SU-DHL-6 (cell line): ENCODE results near the gene ARPC2.
A peak's percentile ranks its signal among the peaks of the same experiment; 100 is the strongest.

Source experiments
- H2AFZ ChIP-seq: fragments of 200-600 bp; sonication (generic); 2 replicates; pipeline ENCODE4 v1.6.1; 2014; ENCODE audit warnings: low read depth, mild to moderate bottlenecking, moderate library complexity, mixed read lengths, antibody characterized with exemption, low read length; ENCODE audit not compliant: severe bottlenecking
- H3F3A ChIP-seq: fragments of 200-600 bp; shearing (Covaris generic); 2 replicates; pipeline ENCODE4 v1.6.0; 2016; ENCODE audit warnings: antibody characterized with exemption, mild to moderate bottlenecking; ENCODE audit not compliant: insufficient read depth
- H3K27ac ChIP-seq: fragments of 200-600 bp; sonication (generic); 2 replicates; pipeline ENCODE4 v1.5.1; 2016; ENCODE audit warnings: low read depth, mild to moderate bottlenecking, low read length, moderate library complexity, mixed read lengths
- H3K27me3 ChIP-seq: fragments of 200-600 bp; sonication (generic), shearing (Covaris generic); 2 replicates; pipeline ENCODE4 v1.6.0; 2014; ENCODE audit warnings: mild to moderate bottlenecking, low read length
- H3K36me3 ChIP-seq: fragments of 200-600 bp; sonication (generic); 2 replicates; pipeline ENCODE4 v1.6.1; 2014; ENCODE audit warnings: mild to moderate bottlenecking, low read length, mixed read lengths
- H3K4me2 ChIP-seq: fragments of 300-600, 200-600 bp; shearing (Covaris generic), sonication (generic); 2 replicates; pipeline ENCODE4 v1.6.0; 2014; ENCODE audit warnings: low read length, low read depth, mild to moderate bottlenecking; ENCODE audit not compliant: poor library complexity, severe bottlenecking
- H3K4me3 ChIP-seq: fragments of 200-600 bp; sonication (generic); 2 replicates; pipeline ENCODE4 v1.5.1; 2014; ENCODE audit warnings: antibody characterized with exemption, low read length, mild to moderate bottlenecking, mixed read lengths; ENCODE audit not compliant: insufficient read depth, poor library complexity, severe bottlenecking
- H3K79me2 ChIP-seq: fragments of 200-600 bp; sonication (generic); 2 replicates; pipeline ENCODE4 v1.6.1; 2014; ENCODE audit warnings: mild to moderate bottlenecking, low read length, moderate library complexity; ENCODE audit not compliant: insufficient read depth
- H3K9ac ChIP-seq: fragments of 200-600 bp; sonication (generic); 2 replicates; pipeline ENCODE4 v1.7.0; 2014; ENCODE audit warnings: mild to moderate bottlenecking, low read length
- H3K9me2 ChIP-seq: fragments of 200-600 bp; sonication (generic); replicated peaks from 2 replicates; pipeline ENCODE4 v1.6.1; 2014; ENCODE audit warnings: low read length; ENCODE audit not compliant: insufficient read depth
- H3K9me3 ChIP-seq: fragments of 200-600 bp; sonication (generic); 2 replicates; pipeline ENCODE4 v1.6.1; 2014; ENCODE audit warnings: low read length, mixed read lengths; ENCODE audit not compliant: insufficient read depth
- H4K20me1 ChIP-seq: fragments of 200-600 bp; sonication (generic); 2 replicates; pipeline ENCODE4 v1.6.1; 2014; ENCODE audit warnings: low read depth, mild to moderate bottlenecking, antibody characterized with exemption, low read length, moderate library complexity, mixed read lengths
- EZH2phosphoT487 ChIP-seq: fragments of 200-600 bp; sonication (generic), shearing (Covaris generic); conservative IDR thresholded peaks from 2 replicates; pipeline ENCODE4 v1.6.1; 2018; ENCODE audit warnings: mild to moderate bottlenecking, antibody characterized with exemption, low read length, moderate library complexity, mixed read lengths
- TF ChIP-seq, protein P1 (sequence below): fragments of 200-600 bp; sonication (generic); IDR thresholded peaks from one replicate; pipeline ENCODE4 v1.5.1; 2017; ENCODE audit warnings: antibody characterized with exemption, mild to moderate bottlenecking, low read length, moderate library complexity; ENCODE audit not compliant: insufficient read depth, poor library complexity, severe bottlenecking

ARPC2 gene

DNA sequence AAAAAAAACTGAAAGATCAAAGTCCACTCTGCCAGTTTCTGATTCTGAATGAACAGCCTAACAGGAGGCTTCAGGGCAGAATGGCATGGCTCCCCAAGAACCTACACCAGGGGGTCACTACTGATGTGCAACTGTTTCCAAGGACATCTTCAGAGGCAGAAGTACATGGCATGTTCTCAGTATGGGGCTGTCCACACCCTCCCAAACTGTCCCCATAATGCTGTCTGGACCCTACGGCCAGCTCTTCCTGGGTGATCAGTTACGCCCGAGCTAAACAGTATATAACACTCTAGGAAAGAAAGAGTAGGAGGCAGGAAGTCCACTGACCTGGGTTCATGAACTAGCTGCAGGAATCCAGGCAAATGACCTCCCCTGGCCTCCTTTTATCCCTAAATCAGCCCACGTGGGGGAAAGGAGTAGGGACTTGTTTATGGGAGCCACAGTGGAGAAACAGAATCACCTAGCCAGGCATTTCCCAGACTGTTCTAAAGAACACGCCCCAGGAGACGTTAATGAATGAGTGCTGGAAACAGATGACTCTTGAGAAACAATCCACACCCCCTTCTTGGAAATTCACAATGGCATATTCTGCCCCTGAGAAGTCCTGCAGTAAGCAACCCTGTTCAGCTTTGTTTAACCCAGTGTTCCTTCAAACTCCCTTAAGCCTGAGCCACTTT is 72.8 kb downstream of the ARPC2 start:
- no peak overlapping the region for H3K27ac ChIP-seq
- H3K4me2 ChIP-seq: no peak overlapping the region
- no peak overlapping the region for H3K4me3 ChIP-seq

DNA sequence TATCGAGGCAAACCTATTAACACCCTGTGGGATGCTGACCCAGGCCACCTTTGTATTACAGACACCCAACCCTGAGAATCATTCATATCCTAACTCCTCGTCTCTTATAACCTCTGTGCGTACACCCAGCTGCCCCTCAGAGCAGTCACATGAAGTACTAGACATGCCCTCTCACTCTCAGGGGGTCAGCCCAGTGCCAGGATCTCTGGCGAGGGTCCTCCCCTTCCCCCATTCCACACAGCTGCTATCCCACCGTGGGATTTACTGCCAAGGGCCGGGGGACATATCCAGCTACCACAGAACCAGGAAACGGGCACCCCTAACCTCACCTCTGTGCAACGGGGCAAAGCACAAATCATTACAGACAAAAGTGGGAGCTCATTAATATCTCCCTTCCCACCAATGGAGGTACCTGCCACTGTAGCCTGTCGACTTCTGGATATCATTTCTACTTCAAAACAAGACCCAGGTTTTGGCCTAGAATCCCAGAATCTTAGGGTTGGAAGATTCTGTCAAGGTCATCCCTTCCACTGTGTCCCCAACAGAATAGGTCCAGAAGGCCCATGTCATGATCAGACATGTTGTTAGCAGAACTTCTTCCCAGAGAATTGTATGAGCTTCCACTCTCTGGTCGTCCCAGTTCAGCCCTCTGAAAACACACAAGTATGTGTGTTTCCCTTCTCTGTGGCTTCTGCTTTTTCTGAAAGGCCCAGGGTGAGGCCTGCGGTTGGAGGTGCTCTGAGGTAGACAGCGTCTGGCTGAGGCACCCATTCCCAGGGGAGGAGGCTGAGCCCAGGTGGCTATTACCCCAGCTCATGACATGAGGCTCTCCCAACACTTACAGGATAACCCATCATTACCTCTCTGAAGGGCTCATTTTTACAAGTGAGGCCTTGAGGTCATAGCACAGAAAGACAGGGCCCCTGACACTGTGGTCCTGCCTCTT is 73.6 kb downstream of the ARPC2 start:
- no peaks in the 10 kb centered on the region for H3K9me2 ChIP-seq
- TF ChIP-seq, protein P1, sequence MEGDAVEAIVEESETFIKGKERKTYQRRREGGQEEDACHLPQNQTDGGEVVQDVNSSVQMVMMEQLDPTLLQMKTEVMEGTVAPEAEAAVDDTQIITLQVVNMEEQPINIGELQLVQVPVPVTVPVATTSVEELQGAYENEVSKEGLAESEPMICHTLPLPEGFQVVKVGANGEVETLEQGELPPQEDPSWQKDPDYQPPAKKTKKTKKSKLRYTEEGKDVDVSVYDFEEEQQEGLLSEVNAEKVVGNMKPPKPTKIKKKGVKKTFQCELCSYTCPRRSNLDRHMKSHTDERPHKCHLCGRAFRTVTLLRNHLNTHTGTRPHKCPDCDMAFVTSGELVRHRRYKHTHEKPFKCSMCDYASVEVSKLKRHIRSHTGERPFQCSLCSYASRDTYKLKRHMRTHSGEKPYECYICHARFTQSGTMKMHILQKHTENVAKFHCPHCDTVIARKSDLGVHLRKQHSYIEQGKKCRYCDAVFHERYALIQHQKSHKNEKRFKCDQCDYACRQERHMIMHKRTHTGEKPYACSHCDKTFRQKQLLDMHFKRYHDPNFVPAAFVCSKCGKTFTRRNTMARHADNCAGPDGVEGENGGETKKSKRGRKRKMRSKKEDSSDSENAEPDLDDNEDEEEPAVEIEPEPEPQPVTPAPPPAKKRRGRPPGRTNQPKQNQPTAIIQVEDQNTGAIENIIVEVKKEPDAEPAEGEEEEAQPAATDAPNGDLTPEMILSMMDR: no peak
- TF ChIP-seq EZH2phosphoT487: no peak
- H3K27ac ChIP-seq: no peak overlapping the region
- no peaks in the 10 kb centered on the region for H4K20me1 ChIP-seq
- H2AFZ ChIP-seq: no peak overlapping the region
- H3K27me3 ChIP-seq: no peaks in the 10 kb centered on the region
- H3K4me2 ChIP-seq: peak overlapping the region; percentile 23
- H3K36me3 ChIP-seq: no peaks in the 10 kb centered on the region
- H3K79me2 ChIP-seq: no peaks in the 10 kb centered on the region
- no peaks in the 10 kb centered on the region for H3F3A ChIP-seq
- no peaks in the 10 kb centered on the region for H3K9me3 ChIP-seq
- H3K9ac ChIP-seq: no peak overlapping the region
- no peak overlapping the region for H3K4me3 ChIP-seq

More for the DNA sequence above, 72.8 kb downstream of the ARPC2 start:
- no peaks in the 10 kb centered on the region for H3K79me2 ChIP-seq
- H3K27me3 ChIP-seq: no peaks in the 10 kb centered on the region
- no peaks in the 10 kb centered on the region for H3F3A ChIP-seq
- H3K9me3 ChIP-seq: no peaks in the 10 kb centered on the region
- H3K36me3 ChIP-seq: no peaks in the 10 kb centered on the region
- no peak overlapping the region for H2AFZ ChIP-seq
- no peak overlapping the region for H3K9ac ChIP-seq
- H3K9me2 ChIP-seq: no peaks in the 10 kb centered on the region
- H4K20me1 ChIP-seq: no peaks in the 10 kb centered on the region
- TF ChIP-seq, protein P1: no peak
- no peak for TF ChIP-seq EZH2phosphoT487

DNA sequence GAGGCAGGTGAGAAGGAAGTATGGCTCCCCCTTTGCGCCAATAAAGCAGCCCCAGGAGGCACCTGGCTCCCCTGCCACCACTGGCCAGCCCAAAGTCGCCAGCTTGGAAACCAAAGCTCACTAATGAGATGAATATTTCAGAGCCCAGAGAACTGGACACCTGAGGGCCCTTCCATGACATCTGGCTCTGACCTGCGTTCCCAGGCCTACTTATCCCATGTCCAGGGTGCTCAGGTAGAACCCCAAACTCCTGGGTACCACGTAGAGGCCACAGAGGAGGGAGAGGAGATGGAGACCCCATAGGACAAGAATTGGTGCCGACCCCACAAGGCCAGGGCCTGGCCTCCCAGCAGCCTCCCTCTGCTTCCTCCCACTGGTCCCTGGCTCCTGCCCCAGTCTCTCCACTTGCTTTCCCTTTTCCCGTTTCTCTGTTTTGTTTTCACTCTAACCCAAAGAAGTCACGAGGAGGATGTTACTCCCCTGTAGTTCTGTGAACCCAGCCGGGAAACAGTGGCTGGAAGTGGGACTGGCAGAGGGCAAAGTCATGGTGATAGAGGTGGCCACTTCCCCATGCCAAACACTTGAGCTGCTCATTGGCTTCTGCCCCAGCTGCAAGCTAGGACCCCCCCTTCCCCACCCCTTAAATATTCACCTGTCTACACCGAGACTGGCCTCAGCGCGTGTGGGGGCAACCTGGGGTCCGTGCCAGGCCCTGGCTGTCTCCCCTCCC is 74.5 kb downstream of the ARPC2 start:
- H3K9me3 ChIP-seq: no peaks in the 10 kb centered on the region
- peak overlapping the region; percentile 23 for H3K4me2 ChIP-seq
- no peak overlapping the region for H3K9ac ChIP-seq
- H3K9me2 ChIP-seq: no peaks in the 10 kb centered on the region
- H3K4me3 ChIP-seq: no peak overlapping the region
- H3K79me2 ChIP-seq: no peaks in the 10 kb centered on the region
- no peaks in the 10 kb centered on the region for H4K20me1 ChIP-seq
- no peaks in the 10 kb centered on the region for H3K36me3 ChIP-seq
- TF ChIP-seq, protein P1: no peak
- TF ChIP-seq EZH2phosphoT487: no peak
- H3K27ac ChIP-seq: no peak overlapping the region
- no peaks in the 10 kb centered on the region for H3F3A ChIP-seq
- no peaks in the 10 kb centered on the region for H3K27me3 ChIP-seq
- no peak overlapping the region for H2AFZ ChIP-seq
